ENCODE measurements around the gene TNS3. TPM values are rescaled to one million over a fixed set of nuclear protein-coding genes. Genes with fewer than 3 reads are reported as not detected.

Gene TNS3
- total and polyA plus RNA-seq, 10 of the 15 experiments (the other 5 are each of a cell fraction or from before 2014, with no cell fraction given), result 0.27 to 2.7 (median 0.79) TPM

- in situ Hi-C loops (cut with MboI) (no loop called here), intact Hi-C loops (cut with micrococcal nuclease; ENCODE audit: unreplicated experiment) (no loop called here)
- no peaks in the 10 kb centered on the region for H3K27me3 ChIP-seq (replicated peaks in 1 of 2; ENCODE audit: control insufficient read depth in 2 of 2, insufficient read depth in 2 of 2, low read length in 1 of 2)
- no TSS peak for BruUV-seq (replicated peaks)
- no peaks in the 10 kb centered on the region for H3K9me3 ChIP-seq (replicated peaks; ENCODE audit: control insufficient read depth, insufficient read depth, low read length)
- SMC1A ChIA-PET (ENCODE audit: uncharacterized antibody, unreplicated experiment), result interaction anchor here (1.0 kb wide), 1 partner anchor 15 kb away, joined by 3 read pairs; no protein-coding TSS in a partner anchor
- DNase-seq (ENCODE audit: low read depth, low spot score), result peak; percentile 27
- H3K4me2 ChIP-seq (ENCODE audit: control insufficient read depth, insufficient read depth), result peak overlapping the region; percentile 71
- peak; percentile 89 for FAIRE-seq
- no peak overlapping the region for H2AFZ ChIP-seq (ENCODE audit: control insufficient read depth, low read depth, low read length)
- TF ChIP-seq FOS (IDR thresholded peaks at IDR 0.05; ENCODE audit: borderline replicate concordance, extremely low read depth, insufficient read length) (no peak), MTA2 (IDR thresholded peaks at IDR 0.05; ENCODE audit: low read depth) (0 out of 2 replicates have a peak, but pooled peaks have one; percentile 14), SPI1 (IDR thresholded peaks at IDR 0.05; ENCODE audit: borderline replicate concordance, insufficient read depth, low read depth, low read length) (0 out of 2 replicates have a peak, but pooled peaks have one; percentile 9), POLR2AphosphoS2 (IDR thresholded peaks at IDR 0.05; ENCODE audit: low read depth, low read length) (no peak), ZNF24 (IDR thresholded peaks at IDR 0.05) (peak; percentile 81), HCFC1 (IDR thresholded peaks at IDR 0.05; ENCODE audit: low read length) (no peak), JUND (IDR thresholded peaks at IDR 0.05; ENCODE audit: low read depth, low read length) (no peak), CHD1 (IDR thresholded peaks at IDR 0.05; ENCODE audit: low read depth, low read length) (no peak), TBL1XR1 (IDR thresholded peaks at IDR 0.05; ENCODE audit: low read depth, low read length) (no peak), BHLHE40 (IDR thresholded peaks at IDR 0.05; ENCODE audit: borderline replicate concordance in 1 of 2, low read depth in 2 of 2, low read length in 1 of 2) (peak; percentile 32 to 38; a peak in 2 of 4 replicates), EED (IDR thresholded peaks at IDR 0.05; ENCODE audit: low read depth) (no peak), WRNIP1 (IDR thresholded peaks at IDR 0.05; ENCODE audit: borderline replicate concordance, low read depth, low read length) (no peak), NFIC (IDR thresholded peaks at IDR 0.05; ENCODE audit: low read depth, low read length) (peak; percentile 49; the same call in 1 of the 2 replicates), ETV6 (conservative IDR thresholded peaks at IDR 0.05 in 1 of 2, IDR thresholded peaks at IDR 0.05 in 1 of 2; ENCODE audit: borderline replicate concordance in 1 of 2, low read depth in 1 of 2) (peak in 1 of 2 experiments; percentile 45; a peak in 1 of 4 replicates), POLR2AphosphoS5 (IDR thresholded peaks at IDR 0.05; ENCODE audit: low read length) (no peak), RELB (IDR thresholded peaks at IDR 0.05; ENCODE audit: low read depth) (no peak), RAD51 (IDR thresholded peaks at IDR 0.05) (peak; percentile 40; the same call in 1 of the 2 replicates), NFYB (IDR thresholded peaks at IDR 0.05; ENCODE audit: insufficient read depth, low read depth, low read length) (no peak), ZBED1 (IDR thresholded peaks at IDR 0.05; ENCODE audit: borderline replicate concordance) (no peak), MYB (IDR thresholded peaks at IDR 0.05; ENCODE audit: borderline replicate concordance, low read depth, low read length) (no peak), RUNX3 (IDR thresholded peaks at IDR 0.05; ENCODE audit: low read length) (peak; percentile 49; the same call in 1 of the 2 replicates)
- TF ChIP-seq, protein P1, sequence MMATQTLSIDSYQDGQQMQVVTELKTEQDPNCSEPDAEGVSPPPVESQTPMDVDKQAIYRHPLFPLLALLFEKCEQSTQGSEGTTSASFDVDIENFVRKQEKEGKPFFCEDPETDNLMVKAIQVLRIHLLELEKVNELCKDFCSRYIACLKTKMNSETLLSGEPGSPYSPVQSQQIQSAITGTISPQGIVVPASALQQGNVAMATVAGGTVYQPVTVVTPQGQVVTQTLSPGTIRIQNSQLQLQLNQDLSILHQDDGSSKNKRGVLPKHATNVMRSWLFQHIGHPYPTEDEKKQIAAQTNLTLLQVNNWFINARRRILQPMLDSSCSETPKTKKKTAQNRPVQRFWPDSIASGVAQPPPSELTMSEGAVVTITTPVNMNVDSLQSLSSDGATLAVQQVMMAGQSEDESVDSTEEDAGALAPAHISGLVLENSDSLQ (IDR thresholded peaks at IDR 0.05), result no peak
- POLR2A ChIA-PET, result no interaction called here
- ATAC-seq, result peak; percentile 81
- no peaks in the 10 kb centered on the region for H3K36me3 ChIP-seq (ENCODE audit: control insufficient read depth in 2 of 2, insufficient read depth in 2 of 2, low read length in 1 of 2)
- peaks cover 12% of the 10 kb centered on the region for H3K4me1 ChIP-seq (ENCODE audit: control insufficient read depth, insufficient read depth, low read length)
- RAD21 ChIA-PET (ENCODE audit: unreplicated experiment), result interaction anchor here (0.6 kb wide), 1 partner anchor 408 kb away, joined by 3 read pairs; no protein-coding TSS in a partner anchor
- H3K4me3 ChIP-seq, result no peak overlapping the region
- no peaks in the 10 kb centered on the region for H4K20me1 ChIP-seq (ENCODE audit: control insufficient read depth, insufficient read depth)
- WGBS (ENCODE audit: insufficient coverage, insufficient replicate concordance, low lambda C conversion rate, missing lambda C conversion rate), result 8% methylated on average over 7 of the region's 7 CpGs
- H3K79me2 ChIP-seq (ENCODE audit: control insufficient read depth, insufficient read depth, low read length), result no peaks in the 10 kb centered on the region
- peak overlapping the region; percentile 42; the same call in 1 of the 2 replicates for H3K27ac ChIP-seq (ENCODE audit: control insufficient read depth, insufficient read depth)
- no peak overlapping the region for H3K9ac ChIP-seq (ENCODE audit: control insufficient read depth, insufficient read depth, low read length)
- CTCF ChIA-PET, result interaction anchor here (1.0 kb wide), 1 partner anchor 130 kb away, joined by 3 read pairs; no protein-coding TSS in a partner anchor
Observed at GRCh38 chr7:47627580-47628283, 45.8 kb upstream of the TNS3 start.

Measured in GM12878 (cell line).